HG02623 (cell line): ENCODE measurements around the gene OR10T2.
"Not testable (repeated sequence)": the region's sequence is repeated elsewhere in the genome, so short reads cannot be mapped to it uniquely, and the experiment has no call there.

Experiments used
- ATAC-seq: cut with Tn5 transposase; IDR thresholded peaks from one replicate; pipeline ENCODE4 v1.9.1; 2021; ENCODE audit warnings: moderate library complexity; ENCODE audit not compliant: unreplicated experiment

The OR10T2 gene

GRCh38 chr1:158357441-158357840, 41.8 kb downstream of the OR10T2 start:
- no peak for ATAC-seq

DNA sequence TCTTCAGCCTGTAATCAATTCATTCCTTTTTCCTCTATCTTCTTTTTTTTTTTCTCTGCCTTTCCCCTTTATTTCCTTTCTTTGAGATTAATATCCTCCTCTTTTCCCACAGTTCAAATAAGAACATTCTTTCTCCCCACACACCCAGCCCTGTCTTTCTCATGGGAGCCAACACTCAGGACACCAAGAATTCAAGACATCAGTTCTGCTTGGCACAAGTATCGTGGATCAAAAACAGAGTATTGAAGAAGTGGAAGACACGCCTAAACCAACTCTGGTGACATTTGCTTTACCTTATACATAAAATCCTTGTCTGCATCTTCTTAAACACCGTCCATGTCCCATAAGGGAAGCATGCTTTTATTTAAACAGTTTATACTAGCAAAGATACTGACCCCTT, 42.6 kb downstream of the OR10T2 start:
- ATAC-seq: no peak

GRCh38 chr1:158355773-158356285, 43.4 kb downstream of the OR10T2 start:
- ATAC-seq: no peak

DNA sequence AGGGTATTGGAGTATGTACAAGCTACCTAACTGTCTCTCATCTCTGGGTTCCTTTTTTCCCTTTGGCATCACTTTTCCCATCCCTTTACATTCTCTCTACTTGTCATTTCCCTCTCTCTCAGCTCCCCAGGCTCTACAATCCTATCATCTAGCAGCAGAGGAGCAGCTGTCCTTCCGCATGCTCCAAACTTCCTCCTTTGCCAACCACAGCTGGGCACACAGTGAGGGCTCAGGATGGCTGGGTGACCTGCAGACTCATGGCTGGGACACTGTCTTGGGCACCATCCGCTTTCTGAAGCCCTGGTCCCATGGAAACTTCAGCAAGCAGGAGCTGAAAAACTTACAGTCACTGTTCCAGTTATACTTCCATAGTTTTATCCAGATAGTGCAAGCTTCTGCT, 45.0 kb downstream of the OR10T2 start:
- ATAC-seq: no peak

- peak; percentile 52 for ATAC-seq
These were observed 45.8 kb downstream of the OR10T2 start, which contains the start of gene CD1E for GRCh38 chr1:158353303-158354075. Gene CD1E (plus strand): TSS chr1:158353894. CDS start chr1:158353989, 95 bp downstream.

DNA sequence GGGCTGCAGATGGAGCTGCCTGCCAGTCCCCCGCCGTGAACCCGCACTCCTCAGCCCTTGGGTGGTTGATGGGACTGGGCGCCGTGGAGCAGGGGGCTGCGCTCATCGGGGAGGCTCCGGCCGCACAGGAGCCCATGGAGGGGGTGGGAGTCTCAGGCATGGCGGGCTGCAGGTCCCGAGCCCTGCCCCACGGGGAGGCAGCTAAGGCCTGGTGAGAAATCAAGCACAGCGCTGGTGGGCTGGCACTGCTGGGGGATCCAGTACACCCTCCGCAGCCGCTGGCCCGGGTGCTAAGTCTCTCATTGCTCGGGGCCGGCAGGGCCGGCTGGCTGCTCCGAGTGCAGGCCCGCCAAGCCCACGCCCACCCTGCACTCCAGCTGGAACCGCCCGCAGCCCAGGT, 50.3 kb downstream of the OR10T2 start:
- not testable (repeated sequence) for ATAC-seq
